ENCODE data around the gene SLC11A2. TPM values are rescaled to one million over a fixed set of nuclear protein-coding genes. Genes with fewer than 3 reads are reported as not detected.

Gene SLC11A2
- 45.3 and 48.3 TPM in 2 replicates for total RNA-seq (2012; rRNA removed)
- polyA plus RNA-seq (2012; rRNA removed): 21.9 and 28.0 TPM in 2 replicates
- 11.6 and 19.2 TPM in 2 replicates for polyA plus RNA-seq (2012; cell fraction: cytosol; rRNA removed)
- 20.3 and 77.4 TPM in 2 replicates for polyA plus RNA-seq (2012; cell fraction: nucleus; rRNA removed; ENCODE audit: low replicate concordance)
- percentile 78 among the genes with signal in this experiment for Bru-seq, nascent RNA
- percentile 90 among the genes with signal in this experiment for BruChase-seq, experiment 1, labeled RNA remaining after a 6-hour chase
- percentile 83 among the genes with signal in this experiment for BruChase-seq, experiment 2, labeled RNA remaining after a 2-hour chase
- long read RNA-seq, full-length matches to known transcripts: 43 of 78 reads
- long read RNA-seq, partial matches to known transcripts: 28 of 78 reads
- long read RNA-seq, other reads (novel, unspliced or antisense): 7 of 78 reads

DNA sequence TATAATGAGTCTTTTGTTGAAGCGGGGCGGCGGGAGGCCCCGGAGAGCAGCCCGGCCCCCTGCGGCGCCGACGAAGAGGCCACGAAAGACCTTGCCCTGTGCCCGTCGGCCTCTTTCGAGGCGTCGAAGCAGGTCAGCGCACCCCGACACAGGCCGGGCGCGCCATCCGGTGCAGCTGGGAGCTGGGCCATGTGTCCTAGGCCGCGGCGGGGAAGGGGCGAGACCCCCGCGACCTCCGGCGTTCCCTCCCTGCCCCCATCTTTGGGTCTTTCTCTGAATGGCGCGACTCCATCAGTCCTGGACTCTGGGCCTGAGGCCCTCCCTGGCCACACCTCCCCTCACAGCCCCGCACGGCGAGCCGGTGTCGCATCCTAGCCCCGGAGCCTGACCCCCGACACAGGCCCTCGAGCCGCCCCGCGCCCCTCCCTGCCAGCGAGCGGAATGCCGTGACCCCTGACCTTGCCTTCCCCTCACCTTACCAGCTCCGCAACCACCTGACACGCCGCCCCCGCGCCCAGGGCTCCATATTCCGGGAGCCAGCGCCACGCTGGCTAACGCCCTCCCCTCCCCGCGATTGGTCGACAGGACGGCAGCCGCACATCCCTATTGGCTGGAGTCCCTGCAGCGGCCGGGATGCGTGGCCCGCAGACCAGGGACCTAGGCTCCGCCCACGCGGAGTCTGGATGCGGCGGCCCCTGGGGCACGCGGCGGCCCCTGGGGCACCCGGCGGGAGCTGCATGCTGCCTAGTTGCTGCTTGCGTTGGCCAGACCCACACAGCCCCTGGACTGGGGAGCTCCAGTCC is at the start of gene SLC11A2:
Gene SLC11A2, minus strand, starts transcription at position 549 of the 803 bp plus-strand sequence. CDS start 15,656 bp downstream, outside the sequence.
- peak within 1 kb of the TSS; percentile 100 for H3K4me2 ChIP-seq (ENCODE audit: low read depth, low read length)
- ChIA-PET CTCF (interaction anchor here (0.6 to 1.5 kb wide), 2 partner anchors 17 to 265 kb away, joined by 3 to 4 read pairs; no protein-coding TSS in a partner anchor), POLR2A (ENCODE audit: unreplicated experiment) (interaction anchor here (0.6 kb wide), 2 partner anchors 445 to 1449 kb away, joined by 4 to 5 read pairs; no protein-coding TSS in a partner anchor)
- H3K23ac ChIP-seq (ENCODE audit: low read depth, low read length): peak within 1 kb of the TSS; percentile 85
- intact Hi-C loops (cut with micrococcal nuclease) (loop anchor here (10.0 kb wide), 1 partner anchor 261 kb away; the partner anchor contains the start of gene ATF1), dilution Hi-C loops (cut with HindIII; ENCODE audit: low sequenced_read_pairs, unreplicated experiment) (no loop called here), in situ Hi-C loops (cut with MboI; ENCODE audit: low sequenced_read_pairs) (no loop called here)
- H2AK5ac ChIP-seq (ENCODE audit: low read depth, low read length): peak within 1 kb of the TSS; percentile 68
- peaks cover 6% of the 10 kb centered on the region for H3K4me1 ChIP-seq (ENCODE audit: control insufficient read depth, insufficient read depth, low read length)
- H2BK20ac ChIP-seq (ENCODE audit: low read depth, low read length): peak within 1 kb of the TSS; percentile 75
- H3K14ac ChIP-seq (replicated peaks; ENCODE audit: low read depth, low read length): peak within 1 kb of the TSS; percentile 88
- ATAC-seq (ENCODE audit: low read depth) (peak; percentile 93), DNase-seq (peak; percentile 90)
- H2BK5ac ChIP-seq (ENCODE audit: low read depth, low read length, poor library complexity, severe bottlenecking): peak within 1 kb of the TSS; percentile 86
- peak within 1 kb of the TSS; percentile 86 for H3K9ac ChIP-seq (ENCODE audit: low read depth, low read length)
- H4K20me1 ChIP-seq (ENCODE audit: insufficient read depth, low read length): peaks cover 7% of the 10 kb centered on the region; the same call in 1 of the 2 replicates
- H3K18ac ChIP-seq (ENCODE audit: low read depth, low read length): peak within 1 kb of the TSS; percentile 92
- H3K27ac ChIP-seq (ENCODE audit: insufficient read depth, low read length): peak within 1 kb of the TSS; percentile 95
- peak within 1 kb of the TSS; percentile 79 to 99 for H4K8ac ChIP-seq (ENCODE audit: low read depth in 2 of 2, low read length in 2 of 2)
- H2BK15ac ChIP-seq (ENCODE audit: low read depth, low read length): peak within 1 kb of the TSS; percentile 66; the same call in 1 of the 3 replicates
- peak within 1 kb of the TSS; percentile 95 for H3K4ac ChIP-seq (ENCODE audit: low read depth, low read length)
- no peaks in the 10 kb centered on the region for H3K27me3 ChIP-seq (ENCODE audit: control insufficient read depth, insufficient read depth, low read length)
- H2AFZ ChIP-seq (replicated peaks; ENCODE audit: low read length, poor library complexity): peak within 1 kb of the TSS; percentile 99
- BruUV-seq (replicated peaks): no TSS peak
- peak within 1 kb of the TSS; percentile 95 for H4K5ac ChIP-seq (ENCODE audit: low read depth, low read length)
- peaks cover 18 to 39% of the 10 kb centered on the region in 2 experiments for H3K79me1 ChIP-seq (ENCODE audit: low read depth in 1 of 2, low read length in 2 of 2)
- 0 out of 2 replicates have a peak, but pooled peaks cover 2% of the 10 kb centered on the region for H3K9me1 ChIP-seq (ENCODE audit: insufficient read depth, low read length)
- peak within 1 kb of the TSS; percentile 84 for H2BK120ac ChIP-seq (ENCODE audit: low read depth, low read length)
- WGBS, 2 experiments (ENCODE audit: extremely low coverage in 2 of 2, insufficient read length in 1 of 2): 0% methylated on average over 49 of the region's 74 CpGs; no CpG with 5 or more reads in 1 of the 2 experiments
- H2AK9ac ChIP-seq (replicated peaks; ENCODE audit: low read depth, low read length, poor library complexity): peak within 1 kb of the TSS; percentile 85
- no peaks in the 10 kb centered on the region for H3K36me3 ChIP-seq (ENCODE audit: control insufficient read depth, insufficient read depth, low read length)
- peak within 1 kb of the TSS; percentile 46 for H3K56ac ChIP-seq (ENCODE audit: extremely low read depth, insufficient read depth, low read length)
- H4K91ac ChIP-seq (ENCODE audit: insufficient read depth, low read depth, low read length): peak within 1 kb of the TSS; percentile 72
- no peaks in the 10 kb centered on the region for H3K9me3 ChIP-seq (ENCODE audit: control insufficient read depth, insufficient read depth, low read length)
- H3K4me3 ChIP-seq (ENCODE audit: insufficient read depth, low read depth, low read length): peak within 1 kb of the TSS; percentile 76
- TF ChIP-seq BHLHE40 (IDR thresholded peaks at IDR 0.05; ENCODE audit: low read depth, low read length) (peak; percentile 55), NFE2L2 (IDR thresholded peaks at IDR 0.05; ENCODE audit: low read depth, low read length) (no peak), POLR2A (IDR thresholded peaks at IDR 0.05; ENCODE audit: low read depth, low read length) (0 out of 2 replicates have a peak, but pooled peaks have one; percentile 46), CHD1 (IDR thresholded peaks at IDR 0.05; ENCODE audit: low read depth, low read length) (no peak; the same call in 1 of the 2 replicates), FOS (IDR thresholded peaks at IDR 0.05; ENCODE audit: low read depth, low read length) (peak; percentile 39; the same call in 1 of the 2 replicates), SMC3 (IDR thresholded peaks at IDR 0.05; ENCODE audit: low read depth, low read length) (no peak), RFX5 (IDR thresholded peaks at IDR 0.05; ENCODE audit: low read depth, low read length) (no peak), MXI1 (IDR thresholded peaks at IDR 0.05; ENCODE audit: borderline replicate concordance, low read depth, low read length) (peak; percentile 82; the same call in 1 of the 2 replicates)
- TF ChIP-seq, protein P1, sequence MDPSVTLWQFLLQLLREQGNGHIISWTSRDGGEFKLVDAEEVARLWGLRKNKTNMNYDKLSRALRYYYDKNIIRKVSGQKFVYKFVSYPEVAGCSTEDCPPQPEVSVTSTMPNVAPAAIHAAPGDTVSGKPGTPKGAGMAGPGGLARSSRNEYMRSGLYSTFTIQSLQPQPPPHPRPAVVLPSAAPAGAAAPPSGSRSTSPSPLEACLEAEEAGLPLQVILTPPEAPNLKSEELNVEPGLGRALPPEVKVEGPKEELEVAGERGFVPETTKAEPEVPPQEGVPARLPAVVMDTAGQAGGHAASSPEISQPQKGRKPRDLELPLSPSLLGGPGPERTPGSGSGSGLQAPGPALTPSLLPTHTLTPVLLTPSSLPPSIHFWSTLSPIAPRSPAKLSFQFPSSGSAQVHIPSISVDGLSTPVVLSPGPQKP (IDR thresholded peaks at IDR 0.05; ENCODE audit: borderline replicate concordance, low read depth, low read length): no peak
- TF ChIP-seq, protein P2, sequence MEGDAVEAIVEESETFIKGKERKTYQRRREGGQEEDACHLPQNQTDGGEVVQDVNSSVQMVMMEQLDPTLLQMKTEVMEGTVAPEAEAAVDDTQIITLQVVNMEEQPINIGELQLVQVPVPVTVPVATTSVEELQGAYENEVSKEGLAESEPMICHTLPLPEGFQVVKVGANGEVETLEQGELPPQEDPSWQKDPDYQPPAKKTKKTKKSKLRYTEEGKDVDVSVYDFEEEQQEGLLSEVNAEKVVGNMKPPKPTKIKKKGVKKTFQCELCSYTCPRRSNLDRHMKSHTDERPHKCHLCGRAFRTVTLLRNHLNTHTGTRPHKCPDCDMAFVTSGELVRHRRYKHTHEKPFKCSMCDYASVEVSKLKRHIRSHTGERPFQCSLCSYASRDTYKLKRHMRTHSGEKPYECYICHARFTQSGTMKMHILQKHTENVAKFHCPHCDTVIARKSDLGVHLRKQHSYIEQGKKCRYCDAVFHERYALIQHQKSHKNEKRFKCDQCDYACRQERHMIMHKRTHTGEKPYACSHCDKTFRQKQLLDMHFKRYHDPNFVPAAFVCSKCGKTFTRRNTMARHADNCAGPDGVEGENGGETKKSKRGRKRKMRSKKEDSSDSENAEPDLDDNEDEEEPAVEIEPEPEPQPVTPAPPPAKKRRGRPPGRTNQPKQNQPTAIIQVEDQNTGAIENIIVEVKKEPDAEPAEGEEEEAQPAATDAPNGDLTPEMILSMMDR (conservative IDR thresholded peaks at IDR 0.05; ENCODE audit: low read depth, low read length): 0 out of 2 replicates have a peak, but pooled peaks have one; percentile 6
